Activated gamma-delta T cell treated with anti-CD3 and anti-CD28 coated beads, Interleukin-2, amount 50 U/mL, for 16 hours (primary cell): ENCODE measurements around the gene SMIM35.

Source experiments
- DNase-seq: peaks from one replicate; pipeline ENCODE4 v3.0.0-alpha.2; 2020; ENCODE audit warnings: low read depth

The SMIM35 gene

GRCh38 chr11:118086913-118087768 is at the start of gene SMIM35:
SMIM35 (minus strand) TSS chr11:118086963; CDS start chr11:118086757, 206 bp downstream.
- no peak for DNase-seq

- no peak for DNase-seq
Observed at GRCh38 chr11:118136341-118136740, 49.6 kb upstream of the SMIM35 start.

DNA sequence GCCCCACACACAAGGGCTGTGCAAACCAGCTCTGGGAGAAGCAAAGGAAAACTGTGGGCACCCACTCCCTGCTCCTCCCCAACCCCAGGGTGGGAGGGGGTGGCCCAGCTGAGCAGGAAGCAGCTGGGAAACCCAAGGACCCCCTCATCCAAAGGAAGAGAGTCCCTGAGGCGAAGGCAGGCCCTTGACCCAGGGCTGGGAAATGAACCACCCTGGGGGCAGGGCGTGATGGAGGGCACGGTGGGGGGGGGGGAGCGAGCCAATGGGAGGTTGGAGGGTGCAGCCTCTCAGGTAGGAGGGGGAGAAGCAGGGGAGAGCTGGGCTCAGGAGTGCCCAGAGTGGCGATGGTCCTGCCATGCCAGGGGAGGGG is 49.0 kb upstream of the SMIM35 start:
- DNase-seq, result no peak

GRCh38 chr11:118135051-118135795 is 48.5 kb upstream of the SMIM35 start:
- no peak for DNase-seq

DNA sequence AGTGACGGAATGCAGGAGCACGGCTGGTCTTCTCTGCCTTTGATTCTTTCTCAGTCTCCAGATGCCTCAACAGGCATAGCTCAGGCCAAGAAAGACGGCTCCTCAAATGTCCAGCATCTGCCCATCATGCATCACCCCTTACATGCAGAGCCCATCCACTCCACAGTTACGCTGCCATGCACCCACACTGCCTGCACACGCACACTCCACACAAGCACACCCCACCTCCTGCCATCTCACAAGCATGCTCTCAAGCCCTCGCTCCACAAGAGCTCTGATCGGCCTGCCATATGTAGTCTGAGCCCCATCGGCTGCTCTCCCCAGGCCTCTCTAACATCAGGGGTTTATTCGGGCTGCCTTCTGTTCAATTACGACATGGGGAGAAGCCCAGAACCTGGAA is 47.1 kb upstream of the SMIM35 start:
- no peak for DNase-seq

DNA sequence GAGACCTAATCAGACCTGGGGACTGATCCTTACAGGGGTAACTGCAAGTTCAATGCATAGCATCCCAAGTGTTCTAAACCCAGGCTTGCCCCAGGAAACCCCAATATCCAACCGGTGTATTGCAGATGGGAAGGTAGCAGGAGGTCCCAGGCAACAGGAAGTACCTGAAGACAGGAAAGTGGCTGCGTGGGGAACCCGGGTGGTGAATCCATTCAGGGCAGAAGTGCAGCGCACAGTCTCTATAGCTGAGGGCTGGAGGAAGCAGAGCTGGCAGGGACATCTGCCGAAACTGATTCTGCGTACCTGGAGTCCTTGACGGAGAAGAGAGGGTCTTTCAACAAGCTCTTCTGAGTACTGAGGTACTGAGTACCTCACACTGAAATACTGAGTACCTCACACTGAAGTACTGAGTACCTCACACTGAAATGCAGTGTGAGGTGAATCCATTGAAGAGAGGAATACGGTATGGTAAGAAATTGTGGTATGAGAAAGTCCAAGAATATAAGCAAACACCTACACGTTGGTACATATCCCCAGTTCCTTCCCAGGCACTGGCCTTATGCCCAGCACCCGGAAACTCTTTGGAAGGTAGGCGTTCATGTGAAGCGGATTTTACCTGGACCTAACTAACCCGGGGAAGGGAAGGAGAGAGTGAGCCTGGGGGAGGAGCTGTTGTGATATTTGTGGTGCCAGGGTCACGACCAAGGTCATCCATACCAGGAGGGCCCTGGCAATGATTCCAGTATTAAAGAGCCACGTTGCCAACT is 45.8 kb upstream of the SMIM35 start:
- no peak for DNase-seq

GRCh38 chr11:118129471-118130172 is 42.9 kb upstream of the SMIM35 start:
- no peak for DNase-seq

DNA sequence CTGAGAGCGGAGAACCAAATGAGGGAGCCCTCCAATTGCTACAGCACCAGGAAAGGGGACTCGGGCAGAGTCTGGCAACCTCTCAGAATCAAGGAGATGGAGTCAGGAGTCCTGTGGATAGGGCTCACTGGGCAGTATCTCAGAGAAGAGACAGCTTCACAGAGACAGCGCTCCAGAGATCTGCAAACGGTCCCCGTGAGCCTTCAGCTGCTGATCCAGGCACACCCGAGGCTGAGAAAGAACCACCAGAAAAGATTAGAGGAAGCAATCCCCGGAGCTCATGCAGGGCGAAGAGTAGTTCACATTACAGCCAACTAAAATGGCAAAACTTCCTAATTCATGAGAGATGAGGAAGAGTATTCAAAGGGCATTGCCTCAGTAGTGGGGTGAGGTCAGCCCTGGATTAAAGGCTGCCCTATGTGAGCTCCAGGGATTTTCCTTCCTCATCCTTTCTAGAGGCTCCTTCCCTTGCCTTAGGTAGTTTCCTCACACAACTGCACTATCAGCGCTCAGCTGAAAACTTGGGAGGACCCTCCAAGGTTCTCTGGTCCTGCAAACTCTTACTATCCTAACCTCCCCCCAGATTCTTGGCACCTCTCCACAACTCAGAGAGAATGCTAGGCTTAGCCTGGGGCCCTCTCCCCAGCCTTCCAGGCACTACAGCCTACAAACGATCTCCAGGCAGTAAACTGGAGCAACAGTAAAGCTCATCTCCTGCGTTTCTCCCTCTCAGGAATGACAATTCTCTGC is 42.1 kb upstream of the SMIM35 start:
- no peak for DNase-seq

DNA sequence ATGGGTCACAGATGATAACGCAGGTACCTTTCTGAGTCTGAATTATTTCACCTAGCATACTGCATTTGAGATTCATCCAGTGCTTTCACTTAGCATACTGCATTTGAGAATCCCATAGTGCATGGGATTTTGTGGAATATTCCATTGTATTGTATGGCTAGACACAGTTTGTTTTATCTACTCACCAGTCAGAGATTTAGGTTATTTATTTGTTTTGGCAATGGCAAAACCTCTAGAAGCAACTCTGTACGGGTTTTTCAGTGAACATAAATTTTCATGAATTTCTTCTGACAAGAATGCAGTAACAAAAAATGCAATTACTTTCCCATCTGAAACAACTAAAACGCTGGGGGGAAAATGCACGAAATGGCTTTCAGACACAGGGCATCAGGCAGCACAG is 41.5 kb upstream of the SMIM35 start:
- no peak for DNase-seq

DNA sequence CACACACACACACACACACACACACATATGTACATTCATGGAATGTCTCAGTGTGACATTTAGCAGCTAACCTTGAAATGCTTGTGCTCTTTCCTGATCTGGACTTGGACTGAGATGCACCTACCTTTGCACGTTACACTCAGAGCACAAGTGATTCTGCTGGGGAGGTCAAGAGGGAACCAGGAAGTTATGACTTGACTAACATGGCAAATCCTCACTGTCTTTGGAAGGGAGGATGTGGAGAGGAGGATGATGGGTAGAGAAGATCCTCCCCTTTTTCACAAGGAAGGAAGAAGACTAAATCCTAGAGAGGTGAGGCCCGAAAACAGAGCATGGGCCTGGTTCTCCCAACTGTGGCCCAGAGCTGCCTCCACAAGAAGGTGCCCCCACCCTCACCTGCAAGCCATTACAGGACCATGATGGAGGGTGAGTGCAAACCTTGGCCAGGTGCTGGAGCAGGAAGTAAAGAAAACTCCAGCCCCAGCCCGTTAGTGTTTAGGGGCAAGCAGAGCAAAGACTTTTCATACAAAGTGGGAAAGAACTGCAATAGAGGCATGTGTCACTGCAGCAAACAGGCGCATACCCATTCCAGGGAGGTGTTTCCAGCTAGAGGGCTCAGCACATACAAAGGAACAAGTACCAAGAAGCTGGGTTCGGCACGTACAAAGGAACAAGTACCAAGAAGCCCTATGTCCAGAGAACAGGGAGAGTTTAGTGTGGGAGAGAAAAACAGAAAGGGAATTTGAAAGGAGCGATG is 39.5 kb upstream of the SMIM35 start:
- no peak for DNase-seq

- DNase-seq, result no peak
Observed at GRCh38 chr11:118124929-118125535, 38.3 kb upstream of the SMIM35 start.

DNA sequence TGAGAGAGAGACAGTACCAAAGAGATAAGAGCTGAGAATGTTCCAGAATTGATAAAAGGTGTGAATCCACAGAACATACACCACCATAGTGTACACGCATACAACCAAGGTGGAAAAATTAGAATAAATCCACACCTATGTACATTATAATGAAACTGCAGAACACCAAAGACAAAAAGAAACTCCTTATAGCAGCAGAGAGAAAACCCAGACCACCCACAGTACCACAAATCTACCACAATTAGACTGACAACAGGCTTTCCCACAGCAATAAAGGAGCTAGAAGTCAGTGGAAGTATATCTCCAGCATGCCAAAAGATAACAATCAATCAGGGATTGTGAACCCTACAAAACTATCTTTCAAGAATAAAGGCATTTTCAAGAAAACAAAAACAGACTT is 34.0 kb upstream of the SMIM35 start:
- no peak for DNase-seq

GRCh38 chr11:118117790-118118601 is 31.2 kb upstream of the SMIM35 start:
- DNase-seq, result peak; percentile 10

DNA sequence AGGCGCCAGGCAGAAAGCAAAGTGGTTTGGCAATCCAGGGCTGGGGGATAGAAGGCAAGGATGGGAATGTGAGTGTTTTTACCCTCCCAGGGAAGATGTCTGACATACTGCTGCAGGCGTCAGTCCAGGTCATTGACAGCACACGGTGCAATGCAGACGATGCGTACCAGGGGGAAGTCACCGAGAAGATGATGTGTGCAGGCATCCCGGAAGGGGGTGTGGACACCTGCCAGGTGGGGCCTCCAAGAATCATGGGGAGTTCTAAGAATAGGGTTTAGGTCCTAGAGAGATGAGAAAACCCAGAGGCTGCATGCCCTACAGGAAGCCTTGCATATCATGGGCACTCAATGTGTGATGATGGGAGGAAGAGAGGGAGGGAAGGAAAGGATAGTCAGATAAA is 28.3 kb upstream of the SMIM35 start:
- no peak for DNase-seq

DNA sequence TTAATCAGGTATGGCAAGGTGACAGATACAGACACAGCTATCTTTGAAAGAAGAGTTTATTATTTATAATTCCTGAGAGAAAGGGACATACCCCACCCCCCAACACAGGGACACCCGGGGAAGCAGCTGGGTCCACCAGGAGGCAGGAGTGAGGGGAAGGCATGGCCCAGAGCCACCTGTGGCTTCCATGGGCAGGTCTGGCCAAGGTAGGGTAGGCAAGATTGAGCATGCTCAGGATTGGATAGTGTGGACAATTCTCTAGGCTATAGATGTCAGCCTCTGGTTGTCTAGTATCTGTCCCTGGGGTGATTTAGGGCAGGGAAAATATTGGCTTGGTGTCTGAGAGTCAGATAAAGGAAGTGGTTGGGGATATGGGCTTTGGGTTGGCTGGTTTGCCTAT is 27.5 kb upstream of the SMIM35 start:
- DNase-seq, result no peak

- no peak for DNase-seq
Observed at GRCh38 chr11:118112711-118113430, 26.1 kb upstream of the SMIM35 start.

- no peak for DNase-seq
Observed at GRCh38 chr11:118111744-118112035, 24.9 kb upstream of the SMIM35 start.

- no peak for DNase-seq
Observed at GRCh38 chr11:118111019-118111743, 24.4 kb upstream of the SMIM35 start.
